Hypothalamus (tissue), 51 donors: ENCODE results near the gene INTS11.

ENCODE experiments used
- DNase-seq, 51 donors: peaks; one replicate each; lab custom pipeline; 2025; lab: John Stamatoyannopoulos, UW

Gene INTS11

DNA sequence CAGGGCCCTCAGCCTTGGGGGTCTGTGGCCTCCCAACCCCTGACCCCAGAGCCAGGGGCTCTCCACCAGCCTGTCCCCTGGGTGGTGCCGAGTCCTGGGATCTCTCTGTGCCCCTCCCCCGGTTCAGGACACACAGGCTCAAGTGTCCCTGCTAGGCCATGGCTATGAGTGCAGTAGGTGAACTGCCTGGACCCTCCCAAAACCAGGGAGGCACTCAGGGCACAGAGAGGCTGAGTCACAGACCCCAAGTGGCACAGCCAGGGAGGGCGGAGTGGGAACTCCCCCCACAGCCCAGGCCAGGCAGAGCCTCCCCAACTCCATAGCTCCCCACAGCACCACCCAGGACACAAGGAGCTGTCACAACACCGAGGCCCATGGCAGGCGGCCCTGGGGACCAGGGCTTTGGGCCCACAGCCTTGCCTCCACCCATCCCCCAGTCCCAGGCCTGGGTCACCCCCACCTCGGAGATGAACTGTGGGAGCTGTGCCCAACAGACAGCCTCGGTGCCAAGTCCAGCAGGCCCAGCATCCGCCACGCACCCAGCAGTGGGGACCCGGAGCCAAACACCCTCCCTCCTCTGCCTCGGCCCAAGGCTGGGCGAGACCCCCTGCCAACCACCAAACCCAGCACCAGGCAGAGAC, 21.5 kb upstream of the INTS11 start:
- peak in 4 of 51 donors; percentile 28 to 34 (median 31) for DNase-seq

DNA sequence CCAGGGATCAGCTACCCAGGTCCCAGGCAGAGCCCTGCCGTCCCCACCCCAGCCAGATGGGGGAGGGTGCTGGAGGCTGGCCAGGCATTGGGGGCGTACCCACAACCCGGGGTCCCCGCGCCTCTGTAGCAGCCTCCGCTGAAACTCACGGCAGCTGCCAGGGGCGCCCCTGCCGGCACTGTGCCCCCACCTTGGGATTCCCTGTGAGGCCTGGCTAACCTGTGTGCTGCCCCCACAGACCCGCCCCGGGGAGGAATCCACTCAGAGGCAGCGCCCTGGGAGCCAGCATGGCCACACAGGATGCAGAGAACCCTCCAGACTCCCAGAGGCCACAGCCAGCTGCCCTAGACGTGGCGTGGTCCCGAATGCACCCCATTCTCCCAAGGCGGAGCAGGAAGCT, 20.9 kb upstream of the INTS11 start:
- DNase-seq = no peak

DNA sequence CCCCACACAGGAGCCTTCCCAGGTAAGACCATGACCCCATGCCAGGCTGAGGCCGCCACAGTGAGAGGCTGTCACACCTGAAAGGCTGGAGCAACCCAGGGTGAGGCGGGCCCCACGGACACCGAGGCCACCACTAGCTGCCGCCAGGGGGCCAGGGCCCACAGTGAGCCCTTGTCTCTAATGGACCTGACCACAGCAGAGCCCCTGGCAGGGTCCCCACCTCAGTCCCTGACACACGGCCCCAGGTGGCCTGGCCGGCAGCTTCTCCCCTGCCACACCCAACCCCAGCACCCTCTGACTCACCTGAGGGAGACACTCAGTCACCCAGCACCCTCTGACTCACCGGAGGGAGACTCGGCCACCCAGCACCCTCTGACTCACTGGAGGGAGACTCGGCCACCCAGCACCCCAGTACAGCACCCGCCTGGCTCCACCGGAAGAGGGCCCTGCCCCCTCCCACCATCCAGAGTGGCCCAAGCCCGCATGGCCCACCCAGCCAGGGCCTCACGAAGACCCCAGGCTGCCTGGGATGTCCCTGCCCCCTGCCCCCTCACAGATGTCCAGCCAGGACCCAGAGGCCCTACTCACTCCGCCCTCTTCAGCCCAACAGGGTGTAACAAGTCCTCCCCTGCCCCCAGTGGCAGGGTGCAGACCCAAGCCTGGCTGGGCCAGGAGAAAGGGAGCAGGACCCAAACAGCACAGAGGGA, 20.3 kb upstream of the INTS11 start:
- DNase-seq = peak in 1 of 51 donors; percentile 38

DNA sequence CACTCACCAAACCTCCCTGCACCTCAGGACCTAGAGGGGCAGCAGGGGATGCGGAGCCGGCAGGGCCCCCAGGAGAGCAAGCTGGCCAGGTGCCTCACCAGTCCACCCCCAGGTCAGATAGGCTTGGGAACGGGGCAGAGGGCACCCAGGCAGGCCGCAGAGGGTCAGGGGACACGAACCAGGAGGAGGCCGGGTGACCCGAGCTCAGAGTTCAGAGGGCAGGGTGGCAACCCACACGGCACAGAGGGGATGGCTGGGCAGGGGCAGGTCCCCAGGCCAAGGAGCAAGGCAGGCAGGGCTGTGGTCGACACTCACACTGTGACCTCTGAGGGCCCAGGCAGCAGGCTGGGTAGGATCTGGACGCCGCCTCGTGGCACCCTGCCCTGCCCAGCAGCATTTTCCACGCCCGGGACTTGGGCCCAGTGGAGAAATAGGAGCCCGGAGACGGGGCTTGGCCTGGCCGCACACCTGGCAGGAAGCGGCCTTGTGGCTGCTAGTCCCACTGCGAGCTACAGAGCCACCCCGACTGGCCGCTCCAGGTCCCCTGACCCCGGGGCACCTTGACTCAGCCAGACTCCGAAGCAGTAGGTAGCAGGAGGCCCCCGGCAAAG, 19.5 kb upstream of the INTS11 start:
- DNase-seq = no peak

DNA sequence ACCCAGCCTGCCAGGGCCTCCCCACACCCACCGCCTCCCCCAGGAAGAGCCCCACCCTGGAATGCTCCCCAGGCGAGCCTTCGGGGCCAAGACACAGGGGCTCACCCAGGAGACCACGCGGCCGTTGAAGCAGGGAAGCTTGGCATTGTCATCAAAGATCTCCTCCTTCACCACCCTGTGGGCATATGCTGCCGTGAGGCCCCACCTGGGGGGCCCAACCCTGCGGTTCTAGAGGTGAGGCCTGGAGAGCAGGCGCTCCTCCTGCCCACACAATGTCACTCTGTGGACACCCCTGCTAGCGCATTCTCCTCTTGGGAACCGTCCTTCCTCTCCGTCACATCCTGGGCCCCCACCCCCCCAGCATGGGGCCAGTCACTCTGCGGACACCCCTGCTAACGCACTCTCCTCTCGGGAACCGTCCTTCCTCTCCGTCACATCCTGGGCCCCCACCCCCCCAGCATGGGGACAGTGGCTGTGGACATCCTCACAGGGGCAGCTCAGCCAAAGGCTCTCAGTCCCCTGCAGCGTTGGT, 18.2 kb upstream of the INTS11 start:
- no peak for DNase-seq

DNA sequence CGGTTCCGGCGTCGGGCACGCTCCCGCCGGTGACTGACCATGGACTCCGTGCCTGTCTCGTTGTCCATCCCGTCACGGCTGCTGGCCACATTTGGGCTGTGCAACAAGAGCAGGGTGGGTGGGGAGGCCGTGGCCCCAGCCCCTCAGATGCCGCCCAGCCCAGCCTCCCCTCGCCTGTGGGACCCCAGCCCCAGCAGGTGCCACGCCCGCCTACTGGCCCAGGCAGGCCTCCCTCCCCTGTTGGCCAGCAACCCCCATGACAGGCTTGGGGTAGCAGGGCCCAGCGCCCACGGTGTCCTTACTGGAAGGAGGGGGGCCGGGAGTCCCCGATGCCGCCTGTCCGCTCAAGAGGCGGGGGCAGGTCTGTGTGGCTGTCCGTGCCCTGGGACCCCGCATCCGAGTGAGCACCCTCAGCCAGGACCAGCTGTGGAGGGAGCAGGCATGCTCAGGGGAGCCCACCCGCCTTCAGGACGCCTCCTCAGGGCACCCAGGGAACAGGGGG, 17.7 kb upstream of the INTS11 start:
- DNase-seq = no peak

DNA sequence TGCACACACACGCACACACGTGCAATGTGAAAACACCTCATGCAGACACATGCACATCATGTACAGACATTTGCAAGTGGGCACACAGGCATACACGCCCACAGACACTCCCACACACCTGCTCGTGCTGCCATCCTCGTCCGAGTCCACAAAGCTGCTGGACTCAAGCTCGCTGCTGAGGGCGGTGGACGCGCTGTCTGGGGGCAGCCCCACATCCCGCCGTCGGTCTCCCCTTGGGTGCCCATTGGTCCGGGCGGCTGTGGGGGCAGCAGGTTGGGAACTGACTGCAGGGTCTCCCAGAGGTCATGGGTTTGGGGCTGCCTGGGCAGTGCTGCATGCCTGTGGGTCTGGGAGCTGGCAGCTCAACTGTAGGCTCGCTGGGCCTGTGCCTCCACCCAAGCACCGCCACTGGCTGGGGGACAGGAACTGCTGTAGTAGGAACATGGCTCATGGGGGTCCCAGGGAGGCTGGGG, 17.1 kb upstream of the INTS11 start:
- DNase-seq = no peak

DNA sequence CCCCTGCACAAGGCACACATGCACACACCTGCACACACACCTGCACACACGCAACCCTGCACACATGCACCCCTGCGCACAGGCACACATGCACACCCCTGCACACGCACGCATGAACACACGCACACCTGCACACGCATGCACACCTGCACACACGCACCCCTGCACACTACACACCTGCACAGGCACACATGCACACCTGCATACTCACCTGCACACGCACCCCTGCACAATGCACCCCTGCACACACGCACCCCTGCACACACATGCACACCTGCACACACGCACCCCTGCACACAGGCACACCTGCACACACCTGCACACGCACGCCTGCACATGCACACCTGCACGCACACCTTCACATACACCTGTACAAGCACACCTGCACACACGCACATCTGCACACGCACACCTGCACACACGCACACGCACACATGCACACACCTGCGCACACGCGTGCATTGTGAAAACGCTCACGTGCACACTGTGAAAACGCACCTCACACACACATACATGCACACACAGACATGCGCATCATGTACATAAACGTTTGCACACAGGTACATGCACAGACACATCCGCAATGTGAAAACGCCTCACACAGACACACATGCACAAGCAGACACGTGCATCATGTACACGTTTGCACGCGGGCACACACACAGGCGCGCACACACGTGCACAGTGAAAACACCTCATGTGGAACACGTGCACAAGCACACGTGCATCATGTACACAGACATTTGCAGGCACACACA, 16.5 kb upstream of the INTS11 start:
- no peak for DNase-seq

DNA sequence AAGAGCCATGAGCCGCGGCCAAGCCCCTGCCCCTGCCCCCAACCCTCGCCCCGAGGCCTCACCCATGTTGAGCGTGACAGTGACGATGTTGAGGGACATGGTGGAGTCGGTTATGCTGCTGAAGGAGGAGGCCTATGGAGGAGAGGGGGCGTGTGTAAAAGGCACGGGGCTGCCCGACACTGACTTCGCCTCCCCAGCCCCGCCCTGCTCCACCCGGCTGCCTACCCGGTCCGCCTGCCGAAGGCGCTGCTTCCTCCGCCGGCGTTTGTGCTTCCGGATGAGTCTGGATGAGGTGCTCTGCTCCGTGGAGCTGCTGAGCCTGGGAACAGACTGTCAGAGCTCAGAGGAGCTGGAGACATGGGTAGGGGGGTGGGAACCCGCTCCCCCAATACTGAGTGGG, 15.7 kb upstream of the INTS11 start:
- no peak for DNase-seq

DNA sequence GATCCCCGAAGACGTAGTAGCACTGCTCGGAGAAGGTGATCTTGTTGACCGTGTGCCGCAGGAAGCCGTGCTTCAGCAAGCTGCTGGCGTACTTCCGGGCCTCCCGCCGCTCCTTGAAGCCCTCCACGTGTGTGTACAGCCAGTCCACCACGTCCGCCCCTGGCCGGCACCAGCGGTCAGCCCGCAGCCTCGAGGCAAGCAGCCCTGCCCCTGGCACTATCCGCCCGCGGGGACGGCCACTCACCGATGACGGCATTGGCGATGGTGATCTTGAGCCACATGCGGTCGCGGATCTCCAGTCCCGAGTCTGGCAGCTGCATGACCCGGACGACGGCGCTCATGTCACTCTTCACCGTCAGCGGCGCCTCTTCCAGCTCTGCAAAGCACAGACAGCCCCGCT, 13.8 kb upstream of the INTS11 start:
- DNase-seq = no peak

DNA sequence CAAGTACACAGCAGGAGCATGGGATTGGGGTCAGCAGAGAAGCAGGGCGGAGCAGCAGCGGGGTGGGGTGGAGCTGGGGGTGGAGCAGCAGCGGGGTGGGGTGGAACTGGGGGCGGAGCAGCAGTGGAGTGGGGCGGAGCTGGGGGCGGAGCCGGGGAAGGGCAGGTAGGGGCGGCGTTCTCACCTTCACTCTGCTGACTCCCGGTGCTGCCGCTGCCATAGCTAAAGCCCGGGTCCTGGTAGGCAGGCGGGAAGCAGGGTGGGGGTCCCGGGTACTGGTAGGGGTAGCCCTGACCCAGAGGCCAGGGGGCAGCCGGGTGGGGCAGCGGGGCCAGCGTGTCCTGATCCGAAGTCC, 13.3 kb upstream of the INTS11 start:
- DNase-seq = no peak

DNA sequence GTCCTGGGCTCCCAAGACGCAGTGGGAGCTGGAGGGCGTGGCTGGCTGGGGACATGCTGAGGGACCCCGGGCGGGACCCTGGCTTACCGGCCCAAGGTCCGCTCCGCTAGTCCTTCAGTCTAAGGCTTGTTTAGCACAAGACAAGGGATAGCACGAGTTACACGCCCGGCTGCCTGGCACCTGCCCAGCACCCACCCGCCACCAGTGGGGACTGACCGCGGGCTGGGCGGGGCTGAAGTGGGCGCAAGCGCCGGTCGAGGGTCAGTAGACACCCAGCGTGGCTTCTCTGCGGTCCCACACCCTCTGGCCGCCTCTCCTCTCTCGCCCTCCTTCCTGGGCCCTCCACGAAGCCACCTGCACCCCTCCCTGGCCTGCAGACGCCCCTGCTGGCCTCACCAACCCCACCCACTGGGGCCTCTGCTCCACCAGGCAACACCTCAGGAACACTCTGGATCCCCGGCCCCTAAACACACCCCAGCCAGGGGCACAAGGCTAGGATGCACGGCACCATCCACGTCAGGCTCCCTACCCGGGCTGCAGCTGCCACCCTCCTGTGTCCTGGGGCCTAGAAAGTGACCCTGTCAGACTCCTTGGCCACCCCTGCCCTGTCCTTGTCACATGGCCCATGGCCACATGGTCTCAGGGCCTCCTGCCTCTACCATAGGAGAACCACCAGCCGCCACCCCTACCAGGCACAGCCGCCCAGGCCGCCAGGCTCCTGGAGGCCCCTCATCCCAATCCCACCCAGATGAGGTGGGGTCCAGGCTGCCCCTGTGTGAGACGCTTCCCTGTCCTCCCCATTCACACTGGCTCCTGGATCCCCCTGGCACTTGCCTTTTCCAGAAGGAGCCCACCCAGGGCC, 12.7 kb upstream of the INTS11 start:
- no peak for DNase-seq

DNA sequence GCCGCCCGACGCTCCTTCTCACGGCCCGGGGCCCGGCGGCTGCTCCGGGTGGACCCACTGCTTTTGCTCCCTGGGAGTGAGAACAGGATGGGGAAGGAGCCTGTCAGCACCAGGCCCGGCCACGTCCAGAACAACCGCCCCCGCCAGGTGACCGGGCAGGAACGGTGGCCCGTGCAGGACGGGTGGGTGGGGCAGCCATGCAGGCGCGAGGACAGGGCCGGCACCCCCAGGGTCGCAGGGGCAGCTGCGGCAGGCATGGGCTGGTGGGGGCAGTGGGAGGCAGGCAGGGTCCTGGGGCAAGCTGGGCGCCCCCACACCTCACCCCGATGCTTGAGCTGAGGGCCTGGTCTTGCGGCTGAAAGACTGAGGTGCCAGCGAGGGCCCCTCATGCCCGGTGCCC, 12.0 kb upstream of the INTS11 start:
- DNase-seq = no peak

DNA sequence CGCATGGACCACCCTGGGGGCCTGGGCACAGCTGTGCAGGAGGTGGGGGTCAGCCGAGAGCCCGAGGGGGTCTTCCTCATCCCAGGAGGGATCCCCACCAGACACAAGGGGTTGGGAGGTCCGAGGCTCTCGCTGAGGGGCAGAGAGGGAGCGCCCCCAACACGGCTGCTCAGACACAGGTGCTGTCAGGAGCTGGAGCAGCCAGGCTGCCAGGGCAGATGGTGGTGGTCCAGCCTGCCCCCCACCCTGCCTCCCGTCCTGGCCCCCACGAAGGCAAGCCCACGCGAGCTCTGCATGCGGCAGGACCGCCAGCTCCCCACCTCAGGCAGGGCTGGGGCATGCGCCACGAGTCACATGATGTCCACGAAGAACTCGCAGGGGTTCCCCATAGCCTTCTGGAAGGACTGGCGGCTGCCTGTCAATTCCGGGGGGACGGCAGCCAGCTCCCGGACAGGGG, 11.4 kb upstream of the INTS11 start:
- no peak for DNase-seq

DNA sequence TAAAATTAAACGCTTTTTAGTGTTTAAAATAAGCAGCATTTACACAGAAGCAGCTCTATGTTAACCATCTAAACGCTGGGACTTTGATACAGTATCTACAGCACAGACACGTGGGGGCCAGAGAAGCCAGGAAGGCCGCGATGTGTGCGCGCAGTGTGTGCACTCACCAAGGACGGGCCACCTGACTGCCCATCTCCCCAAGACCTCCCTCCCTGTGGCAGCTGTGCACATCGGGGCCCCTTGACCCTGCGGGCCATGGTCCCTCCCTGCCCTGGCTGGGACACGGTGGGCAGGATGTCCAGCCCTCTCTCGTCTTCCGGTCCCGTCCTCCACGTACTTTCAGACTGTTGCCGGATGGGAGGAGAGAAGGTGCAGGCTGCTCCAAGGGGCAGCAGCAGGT, 10.8 kb upstream of the INTS11 start:
- no peak for DNase-seq

DNA sequence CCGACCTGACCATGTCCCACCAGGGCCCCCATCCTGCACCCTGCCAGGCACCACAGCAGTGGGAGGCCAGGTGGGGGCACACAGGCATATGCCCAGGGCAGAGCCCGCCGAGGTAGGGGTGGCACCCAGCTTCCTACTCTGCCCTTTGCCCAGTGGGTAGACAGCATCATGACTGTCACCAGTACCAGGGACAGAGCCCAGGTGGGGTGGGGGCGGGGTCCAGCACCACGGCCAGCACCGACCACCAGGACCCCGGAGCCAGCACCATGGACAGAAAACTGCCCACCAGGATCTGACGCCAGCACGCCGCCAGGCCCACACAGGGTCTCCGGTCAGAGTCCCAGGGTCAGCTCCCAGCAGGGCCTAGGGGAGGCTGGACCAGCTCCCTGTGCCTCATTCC, 10.4 kb upstream of the INTS11 start:
- no peak for DNase-seq

DNA sequence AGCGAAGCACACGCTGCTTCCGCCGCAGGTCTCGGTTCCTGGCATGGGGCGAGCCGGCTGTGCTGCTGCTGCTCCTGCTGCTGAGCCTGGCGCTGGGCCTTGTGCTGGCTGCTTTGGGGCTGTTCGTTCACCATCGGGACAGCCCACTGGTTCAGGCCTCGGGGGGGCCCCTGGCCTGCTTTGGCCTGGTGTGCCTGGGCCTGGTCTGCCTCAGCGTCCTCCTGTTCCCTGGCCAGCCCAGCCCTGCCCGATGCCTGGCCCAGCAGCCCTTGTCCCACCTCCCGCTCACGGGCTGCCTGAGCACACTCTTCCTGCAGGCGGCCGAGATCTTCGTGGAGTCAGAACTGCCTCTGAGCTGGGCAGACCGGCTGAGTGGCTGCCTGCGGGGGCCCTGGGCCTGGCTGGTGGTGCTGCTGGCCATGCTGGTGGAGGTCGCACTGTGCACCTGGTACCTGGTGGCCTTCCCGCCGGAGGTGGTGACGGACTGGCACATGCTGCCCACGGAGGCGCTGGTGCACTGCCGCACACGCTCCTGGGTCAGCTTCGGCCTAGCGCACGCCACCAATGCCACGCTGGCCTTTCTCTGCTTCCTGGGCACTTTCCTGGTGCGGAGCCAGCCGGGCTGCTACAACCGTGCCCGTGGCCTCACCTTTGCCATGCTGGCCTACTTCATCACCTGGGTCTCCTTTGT, 9.2 kb upstream of the INTS11 start:
- no peak for DNase-seq

DNA sequence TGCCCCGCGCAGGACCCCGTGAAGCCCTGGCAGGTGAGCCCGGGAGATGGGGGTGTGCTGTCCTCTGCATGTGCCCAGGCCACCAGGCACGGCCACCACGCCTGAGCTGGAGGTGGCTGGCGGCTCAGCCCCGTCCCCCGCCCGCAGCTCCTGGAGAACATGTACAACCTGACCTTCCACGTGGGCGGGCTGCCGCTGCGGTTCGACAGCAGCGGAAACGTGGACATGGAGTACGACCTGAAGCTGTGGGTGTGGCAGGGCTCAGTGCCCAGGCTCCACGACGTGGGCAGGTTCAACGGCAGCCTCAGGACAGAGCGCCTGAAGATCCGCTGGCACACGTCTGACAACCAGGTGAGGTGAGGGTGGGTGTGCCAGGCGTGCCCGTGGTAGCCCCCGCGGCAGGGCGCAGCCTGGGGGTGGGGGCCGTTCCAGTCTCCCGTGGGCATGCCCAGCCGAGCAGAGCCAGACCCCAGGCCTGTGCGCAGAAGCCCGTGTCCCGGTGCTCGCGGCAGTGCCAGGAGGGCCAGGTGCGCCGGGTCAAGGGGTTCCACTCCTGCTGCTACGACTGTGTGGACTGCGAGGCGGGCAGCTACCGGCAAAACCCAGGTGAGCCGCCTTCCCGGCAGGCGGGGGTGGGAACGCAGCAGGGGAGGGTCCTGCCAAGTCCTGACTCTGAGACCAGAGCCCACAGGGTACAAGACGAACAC, 8.5 kb upstream of the INTS11 start:
- no peak for DNase-seq
